HG02571 (cell line): ENCODE data around the gene TTC39C.

Experiments used
- ATAC-seq: cut with Tn5 transposase; IDR thresholded peaks from one replicate; pipeline ENCODE4 v1.9.1; 2021; ENCODE audit warnings: mild to moderate bottlenecking, moderate library complexity; ENCODE audit not compliant: unreplicated experiment

Gene TTC39C

DNA sequence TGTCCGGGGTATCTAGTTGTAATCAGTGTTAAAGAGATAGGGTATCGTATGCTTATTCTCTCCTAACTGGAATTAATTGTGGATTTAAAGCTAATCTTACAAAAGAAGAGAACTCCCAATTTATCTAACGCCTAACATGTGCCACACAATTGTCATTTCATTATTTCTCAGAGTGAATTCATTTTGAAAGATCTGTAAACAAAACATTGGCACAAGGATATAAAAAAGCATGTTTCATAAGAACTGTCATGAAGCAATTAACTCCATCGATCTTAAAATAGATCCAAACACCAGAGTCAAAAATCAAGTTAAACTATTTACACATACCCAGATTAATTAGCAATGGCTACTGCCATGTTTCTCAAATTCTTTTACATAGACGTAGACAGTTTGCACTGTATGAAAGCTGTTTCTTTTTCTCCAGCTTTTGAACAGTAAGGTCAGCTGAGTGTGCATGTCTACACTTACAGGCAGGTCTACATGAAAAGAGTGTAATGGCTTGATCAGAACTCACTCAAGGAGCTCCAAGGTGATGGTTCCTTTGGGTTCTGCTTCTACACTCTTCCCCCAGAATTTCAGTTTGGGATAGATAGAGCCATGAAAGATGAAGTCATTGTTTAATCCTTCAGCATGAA is 163.1 kb downstream of the TTC39C start:
- ATAC-seq, result no peak

DNA sequence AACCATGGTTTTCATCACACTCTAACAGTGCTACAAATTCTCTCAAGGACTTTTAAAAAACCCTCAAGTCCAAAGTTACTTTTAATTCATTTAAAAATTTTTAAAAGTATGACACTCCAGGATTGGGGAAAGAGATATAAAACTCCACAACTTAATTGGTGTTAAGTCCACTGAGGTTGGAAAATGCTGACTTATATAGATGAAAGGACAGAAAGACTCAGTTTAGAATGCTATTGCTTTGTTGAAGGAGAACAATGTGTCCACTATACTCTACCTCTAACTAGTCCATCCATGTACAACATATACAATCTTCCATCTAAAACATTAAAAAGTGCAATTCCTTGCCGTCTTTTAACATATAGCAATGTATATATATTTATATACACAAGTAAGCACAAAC is 165.5 kb downstream of the TTC39C start:
- no peak for ATAC-seq

DNA sequence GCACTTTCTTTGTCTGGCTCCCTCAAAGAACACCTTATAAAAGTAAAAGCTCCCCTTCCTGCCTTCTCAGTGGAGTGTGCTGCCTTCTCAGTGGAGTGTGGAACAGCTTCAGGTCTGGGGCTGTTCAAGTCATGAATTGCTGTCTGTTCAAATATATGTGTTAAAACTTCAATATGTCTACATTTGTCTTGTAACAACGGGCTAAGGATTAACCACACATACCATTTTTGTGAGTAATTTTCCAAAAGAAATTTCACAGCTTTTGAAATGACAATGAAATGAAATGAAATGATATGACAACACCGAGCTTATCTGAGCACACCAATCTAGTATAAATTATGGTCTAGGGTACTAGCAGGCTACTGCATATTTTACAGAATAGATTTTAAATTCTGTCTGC is 167.3 kb downstream of the TTC39C start:
- ATAC-seq, result no peak
